Medulla oblongata (tissue), 1 donor: Measurements from ENCODE around the gene TSPAN5.

Experiments used
- DNase-seq: peaks from one replicate; pipeline ENCODE4 v3.0.0-alpha.2; 2015; ENCODE audit errors: extremely low spot score

Gene TSPAN5

GRCh38 chr4:98585596-98585995, 72.8 kb downstream of the TSPAN5 start:
- no peak for DNase-seq

GRCh38 chr4:98584265-98584664, 74.1 kb downstream of the TSPAN5 start:
- DNase-seq, result no peak

- DNase-seq, result no peak
Observed at GRCh38 chr4:98583265-98583664, 75.1 kb downstream of the TSPAN5 start.

- DNase-seq, result no peak
Observed at GRCh38 chr4:98581126-98581525, 77.3 kb downstream of the TSPAN5 start.

GRCh38 chr4:98577956-98578355, 80.5 kb downstream of the TSPAN5 start:
- no peak for DNase-seq

- DNase-seq, result peak; percentile 34
Observed at GRCh38 chr4:98574816-98575215, 83.6 kb downstream of the TSPAN5 start.

GRCh38 chr4:98573791-98574190, 84.6 kb downstream of the TSPAN5 start:
- no peak for DNase-seq

- DNase-seq, result no peak
Observed at GRCh38 chr4:98572697-98573096, 85.7 kb downstream of the TSPAN5 start.

GRCh38 chr4:98571161-98571786, 87.1 kb downstream of the TSPAN5 start:
- DNase-seq, result no peak

GRCh38 chr4:98570151-98570797, 88.1 kb downstream of the TSPAN5 start:
- no peak for DNase-seq

- peak; percentile 15 for DNase-seq
Observed at GRCh38 chr4:98568941-98569663, 89.3 kb downstream of the TSPAN5 start.

GRCh38 chr4:98567611-98568010, 90.8 kb downstream of the TSPAN5 start:
- no peak for DNase-seq

- peak; percentile 87 for DNase-seq
Observed at GRCh38 chr4:98566361-98567008, 91.9 kb downstream of the TSPAN5 start.

- peak; percentile 59 for DNase-seq
Observed at GRCh38 chr4:98565681-98566301, 92.6 kb downstream of the TSPAN5 start.

GRCh38 chr4:98564852-98565251, 93.6 kb downstream of the TSPAN5 start:
- peak; percentile 78 for DNase-seq

- no peak for DNase-seq
Observed at GRCh38 chr4:98560321-98560720, 98.1 kb downstream of the TSPAN5 start.

- no peak for DNase-seq
Observed at GRCh38 chr4:98558471-98559169, 99.8 kb downstream of the TSPAN5 start.

- no peak for DNase-seq
Observed at GRCh38 chr4:98557194-98557892, 101.1 kb downstream of the TSPAN5 start.

GRCh38 chr4:98556451-98556850, 102.0 kb downstream of the TSPAN5 start:
- no peak for DNase-seq

GRCh38 chr4:98555798-98556445, 102.5 kb downstream of the TSPAN5 start:
- DNase-seq, result no peak
